H1 (cell line): ENCODE results near the gene MGARP. TPM values are rescaled to one million over a fixed set of nuclear protein-coding genes. Genes with fewer than 3 reads are reported as not detected.

ENCODE experiments used
- CTCF ChIA-PET: fragments of 300-600 bp; sonication (Branson Sonifier 250); formaldehyde crosslinking; loops from one replicate; lab custom pipeline; 2021; ENCODE audit not compliant: partially characterized antibody; lab: Charles Lee
- POLR2A ChIA-PET: fragments of 300-600 bp; sonication (Branson Sonifier 250); formaldehyde crosslinking; loops from one replicate; lab custom pipeline; 2021; ENCODE audit warnings: inconsistent platforms; ENCODE audit not compliant: partially characterized antibody; lab: Charles Lee
- DNase-seq, 2 experiments: peaks; one replicate each; pipeline versions ENCODE4 v3.0.0 to v3.0.0-alpha.2; 2010 to 2022; ENCODE audit warnings: low spot score in 2 of 2, low read depth in 1 of 2, mixed read lengths in 1 of 2
- FAIRE-seq: peaks from 2 replicates; lab custom pipeline; 2011; peaks lifted over from hg19 to GRCh38; lab: Jason Lieb, UNC
- H2AFZ ChIP-seq: 2 replicates; pipeline ENCODE4 v1.8.1; 2012; ENCODE audit warnings: low read length, inconsistent platforms
- H2AK5ac ChIP-seq: 2 replicates; pipeline ENCODE4 v1.6.1; 2013; ENCODE audit warnings: low read depth, low read length
- H2BK120ac ChIP-seq: replicated peaks from 2 replicates; pipeline ENCODE3; 2013; ENCODE audit warnings: low read depth, low read length, inconsistent platforms
- H2BK12ac ChIP-seq: 2 replicates; pipeline ENCODE4 v1.6.1; 2013; ENCODE audit warnings: low read depth, low read length
- H2BK15ac ChIP-seq: 2 replicates; pipeline ENCODE4 v1.6.1; 2013; ENCODE audit warnings: low read length
- H2BK20ac ChIP-seq: 2 replicates; pipeline ENCODE4 v1.6.1; 2013; ENCODE audit warnings: low read length
- H2BK5ac ChIP-seq: 2 replicates; pipeline ENCODE4 v1.6.1; 2013; ENCODE audit warnings: low read depth, low read length
- H3K14ac ChIP-seq: 2 replicates; pipeline ENCODE4 v1.6.1; 2013; ENCODE audit warnings: inconsistent platforms; ENCODE audit not compliant: insufficient read length
- H3K18ac ChIP-seq: 2 replicates; pipeline ENCODE4 v1.6.1; 2013; ENCODE audit warnings: low read length; ENCODE audit errors: extremely low read depth
- H3K23ac ChIP-seq: 2 replicates; pipeline ENCODE4 v1.6.1; 2013; ENCODE audit warnings: inconsistent platforms; ENCODE audit not compliant: insufficient read length
- H3K23me2 ChIP-seq: 2 replicates; pipeline ENCODE4 v1.6.1; 2013; ENCODE audit warnings: low read depth, low read length
- H3K27ac ChIP-seq: 2 replicates; pipeline ENCODE4 v1.6.1; 2011; ENCODE audit warnings: low read depth, low read length, inconsistent platforms
- H3K27me3 ChIP-seq, 4 experiments: replicated peaks in 1 of 4; 1 replicate in 1 of 4; 2 replicates in 3 of 4; pipeline versions ENCODE4 v1.6.1 to v1.8.1; 2011 to 2013; ENCODE audit warnings: low read length in 3 of 4, mild to moderate bottlenecking in 3 of 4, inconsistent platforms in 2 of 4, mixed read lengths in 2 of 4, moderate library complexity in 1 of 4; ENCODE audit not compliant: control insufficient read depth in 3 of 4, insufficient read depth in 3 of 4; ENCODE audit errors: extremely low read depth in 1 of 4
- H3K36me3 ChIP-seq, 4 experiments: 2 replicates each; pipeline versions ENCODE4 v1.6.1 to v1.8.1; 2011 to 2013; ENCODE audit warnings: mild to moderate bottlenecking in 4 of 4, low read length in 3 of 4, moderate library complexity in 2 of 4, control low read depth in 1 of 4, inconsistent platforms in 1 of 4; ENCODE audit not compliant: insufficient read depth in 4 of 4, control insufficient read depth in 2 of 4
- H3K4ac ChIP-seq: replicated peaks from 2 replicates; pipeline ENCODE3; 2013; ENCODE audit warnings: low read length, low read depth, mixed read lengths, inconsistent platforms; ENCODE audit not compliant: insufficient read length
- H3K4me1 ChIP-seq, 4 experiments: replicated peaks in 1 of 4; 1 replicate in 1 of 4; 2 replicates in 3 of 4; pipeline versions ENCODE4 v1.6.1 to v1.8.1; 2011 to 2013; ENCODE audit warnings: low read length in 3 of 4, inconsistent platforms in 2 of 4, mixed read lengths in 1 of 4; ENCODE audit not compliant: insufficient read depth in 4 of 4, control insufficient read depth in 3 of 4
- H3K4me2 ChIP-seq, 2 experiments: 2 replicates each; pipeline versions ENCODE4 v1.6.1 to v1.8.1; 2011 to 2013; ENCODE audit warnings: low read depth in 2 of 2, low read length in 2 of 2, control low read depth in 1 of 2, inconsistent platforms in 1 of 2, mild to moderate bottlenecking in 1 of 2; ENCODE audit not compliant: insufficient read depth in 1 of 2
- H3K4me3 ChIP-seq, 4 experiments: fragments of 200-600, 300-600 bp in 1 of 4; sonication (generic), shearing (Covaris generic), sonication (Bioruptor Twin) in 1 of 4; 2 replicates each; pipeline versions ENCODE4 v1.5.1 to v1.8.1; 2011 to 2016; ENCODE audit warnings: low read length in 4 of 4, low read depth in 3 of 4, control low read depth in 2 of 4, inconsistent platforms in 2 of 4, mild to moderate bottlenecking in 2 of 4, mixed read lengths in 1 of 4, moderate library complexity in 1 of 4; ENCODE audit not compliant: insufficient read depth in 2 of 4; ENCODE audit errors: extremely low read depth in 1 of 4
- H3K56ac ChIP-seq: replicated peaks from 2 replicates; pipeline ENCODE3; 2013; ENCODE audit warnings: low read depth, mild to moderate bottlenecking, mixed read lengths, low read length, inconsistent platforms; ENCODE audit not compliant: insufficient read length
- H3K79me1 ChIP-seq: 2 replicates; pipeline ENCODE4 v1.6.1; 2013; ENCODE audit warnings: low read depth, low read length, control low read depth
- H3K79me2 ChIP-seq, 2 experiments: 2 replicates each; pipeline versions ENCODE4 v1.6.1 to v1.8.1; 2012 to 2013; ENCODE audit warnings: low read length in 2 of 2, mild to moderate bottlenecking in 2 of 2, inconsistent platforms in 1 of 2; ENCODE audit not compliant: insufficient read depth in 2 of 2, control insufficient read depth in 1 of 2
- H3K9ac ChIP-seq, 4 experiments: replicated peaks in 1 of 4; 1 replicate in 1 of 4; 2 replicates in 3 of 4; pipeline versions ENCODE4 v1.6.1 to v1.8.1; 2011 to 2013; ENCODE audit warnings: low read depth in 3 of 4, low read length in 3 of 4, control low read depth in 2 of 4, mild to moderate bottlenecking in 2 of 4, moderate library complexity in 2 of 4, inconsistent platforms in 1 of 4; ENCODE audit errors: extremely low read depth in 1 of 4
- H3K9me3 ChIP-seq, 2 experiments: 2 replicates each; pipeline versions ENCODE4 v1.6.1 to v1.8.1; 2012 to 2013; ENCODE audit warnings: mild to moderate bottlenecking in 2 of 2, moderate library complexity in 2 of 2, control low read depth in 1 of 2, inconsistent platforms in 1 of 2, low read depth in 1 of 2, low read length in 1 of 2, mixed read lengths in 1 of 2; ENCODE audit not compliant: insufficient read depth in 2 of 2
- H4K20me1 ChIP-seq, 2 experiments: replicated peaks in 1 of 2; 2 replicates each; pipeline versions ENCODE3 to v1.8.1; 2011 to 2013; ENCODE audit warnings: inconsistent platforms in 2 of 2, low read length in 2 of 2, mild to moderate bottlenecking in 1 of 2; ENCODE audit not compliant: insufficient read depth in 2 of 2, control insufficient read depth in 1 of 2
- H4K5ac ChIP-seq: 2 replicates; pipeline ENCODE4 v1.6.1; 2013; ENCODE audit warnings: low read length, low read depth, mixed read lengths, inconsistent platforms; ENCODE audit not compliant: insufficient read length
- H4K8ac ChIP-seq: 2 replicates; pipeline ENCODE4 v1.8.0; 2013; ENCODE audit warnings: mild to moderate bottlenecking, moderate library complexity, low read length, inconsistent platforms; ENCODE audit not compliant: insufficient read depth; ENCODE audit errors: extremely low read depth
- H4K91ac ChIP-seq: replicated peaks from 2 replicates; pipeline ENCODE3; 2013; ENCODE audit warnings: low read length, mixed read lengths, inconsistent platforms; ENCODE audit not compliant: insufficient read length
- POLR2A ChIP-seq, 2 experiments: IDR thresholded peaks; 1 replicate in 1 of 2; 2 replicates in 1 of 2; pipeline ENCODE4 v1.6.1; 2011; ENCODE audit warnings: low read depth in 2 of 2, low read length in 2 of 2, mild to moderate bottlenecking in 2 of 2; ENCODE audit errors: control extremely low read depth in 1 of 2
- RBBP5 ChIP-seq: IDR thresholded peaks from 2 replicates; pipeline ENCODE4 v1.7.1; 2012; ENCODE audit warnings: low read depth, mild to moderate bottlenecking, inconsistent platforms, low read length, moderate library complexity, borderline replicate concordance
- WGBS, 2 experiments: shearing (Covaris generic) in 1 of 2; methylation state at CpG; one replicate each; pipeline versions ENCODE4 v1.1.6 to v1.1.7; 2013 to 2015; ENCODE audit warnings: low lambda C conversion rate in 2 of 2, mixed read lengths in 2 of 2, inconsistent platforms in 1 of 2, low coverage in 1 of 2, missing lambda C conversion rate in 1 of 2; ENCODE audit not compliant: insufficient replicate concordance in 2 of 2, insufficient coverage in 1 of 2, insufficient read length in 1 of 2; ENCODE audit errors: extremely low coverage in 1 of 2, missing lambda C conversion rate in 1 of 2; 5-methylcytosine and 5-hydroxymethylcytosine counted together
- polyA plus RNA-seq, 7 experiments: library from polyadenylated mRNA; depleted of rRNA in 3 of 7; stranded (reverse) in 5 of 7; unstranded in 2 of 7; fragments of >200 nt in 5 of 7; fragments of 200-250 nt in 2 of 7; gene quantifications; 1 replicate in 5 of 7; 2 replicates in 1 of 7; 4 replicates in 1 of 7; pipeline versions ENCODE4 v1.2.1 to v1.2.3, GENCODE V29; 2011 to 2013; ENCODE audit warnings: missing spikeins in 2 of 7, mixed read lengths in 2 of 7
- total RNA-seq: library from RNA; stranded (reverse); fragmentation: NEBNext Ultra II Directional; extraction: Animal tissue kit (Norgen Biotek cat#: 25700); gene quantifications from 2 replicates; pipeline ENCODE4 v1.2.1, GENCODE V29; 2021

Gene MGARP
- total and polyA plus RNA-seq, 2 of the 8 experiments (the other 6 are each of a cell fraction or from before 2014, with no cell fraction given) = 2.8 to 4.5 TPM

GRCh38 chr4:139311909-139312308 lies 31.9 kb upstream of the MGARP start:
- H2BK5ac ChIP-seq = no peak overlapping the region
- no peak overlapping the region for H3K4me2 ChIP-seq
- H3K4me1 ChIP-seq = peaks cover 5 to 10% (median 7%) of the 10 kb centered on the region in 4 experiments
- H3K23me2 ChIP-seq = no peaks in the 10 kb centered on the region
- H3K27ac ChIP-seq = no peak overlapping the region
- no peaks in the 10 kb centered on the region for H3K27me3 ChIP-seq
- no peak overlapping the region for H2AFZ ChIP-seq
- FAIRE-seq = no peak
- H4K5ac ChIP-seq = no peak overlapping the region
- no peak overlapping the region for H3K4me3 ChIP-seq
- no peak overlapping the region for H3K56ac ChIP-seq
- H4K8ac ChIP-seq = no peak overlapping the region
- H3K79me2 ChIP-seq = peaks cover 36 to 99% of the 10 kb centered on the region in 2 experiments
- no peak overlapping the region for H4K91ac ChIP-seq
- no peaks in the 10 kb centered on the region for H3K9me3 ChIP-seq
- DNase-seq = no peak
- no peak overlapping the region for H3K4ac ChIP-seq
- CTCF ChIA-PET = interaction anchor here (0.6 to 1.2 kb wide), 4 partner anchors 9 to 85 kb away, joined by 4 read pairs; no protein-coding TSS in a partner anchor
- no peak overlapping the region for H3K9ac ChIP-seq
- H3K18ac ChIP-seq = no peak overlapping the region
- H3K79me1 ChIP-seq = no peaks in the 10 kb centered on the region
- POLR2A ChIA-PET = interaction anchor here (0.6 to 3.7 kb wide), 4 partner anchors 11 to 270 kb away, joined by 3 to 28 read pairs (median 3); partner anchors contain the start of genes NAA15 and NDUFC1
- H3K14ac ChIP-seq = no peak overlapping the region
- peaks cover 12 to 20% of the 10 kb centered on the region in 2 experiments for H4K20me1 ChIP-seq
- no peak overlapping the region for H2BK120ac ChIP-seq
- no peak overlapping the region for H2AK5ac ChIP-seq
- no peak overlapping the region for H2BK20ac ChIP-seq
- H3K23ac ChIP-seq = no peak overlapping the region
- no peak for TF ChIP-seq RBBP5
- no peak for TF ChIP-seq POLR2A (IDR thresholded peaks at IDR 0.05; ENCODE audit: control extremely low read depth in 1 of 2, low read depth in 2 of 2, low read length in 2 of 2)
- no peak overlapping the region for H2BK15ac ChIP-seq
- H3K36me3 ChIP-seq = peaks cover 0 to 6% (median 0%) of the 10 kb centered on the region in 4 experiments; a peak in 1 of 8 replicates
- H2BK12ac ChIP-seq = no peak overlapping the region
- whole genome bisulfite sequencing, 2 experiments = 92% methylated on average over 3 of the region's 3 CpGs; no CpG with 5 or more reads in 1 of the 2 experiments
